NCI-H128 (cell line): Measurements from ENCODE around the gene MYLK2.

Experiments used
- DNase-seq: peaks from one replicate; lab custom pipeline; 2025; ENCODE audit not compliant: unreplicated experiment; lab: John Stamatoyannopoulos, UW

The MYLK2 gene

DNA sequence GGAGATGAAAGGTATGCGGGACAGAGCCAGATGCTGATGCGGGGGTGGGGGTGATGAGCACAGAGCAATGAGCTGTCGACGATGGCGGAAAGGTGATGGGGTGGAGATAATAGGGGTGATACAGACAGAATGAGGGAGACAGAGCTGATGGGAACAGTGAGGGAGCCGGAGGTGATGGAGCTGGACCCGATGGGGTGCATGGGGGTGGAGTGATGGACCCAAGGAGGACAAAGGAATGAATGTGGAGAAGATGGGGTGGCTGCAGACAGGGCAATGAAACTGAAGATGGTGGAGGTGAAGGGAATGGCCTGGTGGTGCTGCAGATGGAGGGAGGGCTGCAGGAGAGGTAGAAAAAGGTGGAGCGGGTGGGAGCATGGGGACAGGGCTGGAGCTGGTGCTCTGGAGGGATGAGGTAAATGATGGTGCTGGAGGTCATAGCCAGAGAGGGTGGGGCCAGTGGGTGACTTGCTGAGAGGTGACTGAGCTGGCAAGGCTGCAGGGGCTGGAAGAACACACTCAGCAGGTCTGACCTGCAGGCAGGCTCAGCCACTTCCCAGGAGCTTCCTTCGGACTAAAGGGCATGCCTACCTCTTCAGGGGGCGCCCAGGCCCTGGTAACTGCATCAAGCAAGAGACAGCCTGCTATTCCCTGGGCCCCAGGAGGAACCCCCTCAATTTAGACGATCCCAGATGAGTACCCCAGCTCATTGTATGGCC, 32.2 kb downstream of the MYLK2 start:
- no peak for DNase-seq

DNA sequence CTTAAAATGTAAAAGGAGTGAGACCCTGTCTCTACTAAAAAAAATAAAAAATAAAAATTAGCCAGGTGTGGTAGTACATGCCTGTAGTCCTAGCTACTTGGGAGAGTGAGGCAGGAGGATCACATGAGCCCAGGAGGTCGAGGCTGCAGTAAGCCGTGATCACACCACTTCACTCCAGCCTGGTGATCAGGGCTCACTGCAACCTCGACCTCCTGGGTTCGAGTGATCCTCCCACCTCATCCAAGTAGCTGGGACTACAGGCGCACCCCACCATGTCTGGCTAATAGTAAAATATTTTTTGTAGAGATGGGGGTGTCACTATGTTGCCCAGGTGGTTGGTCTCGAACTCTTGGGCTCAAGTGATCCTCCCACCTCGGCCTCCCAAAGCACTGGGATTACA, 34.3 kb downstream of the MYLK2 start:
- no peak for DNase-seq

DNA sequence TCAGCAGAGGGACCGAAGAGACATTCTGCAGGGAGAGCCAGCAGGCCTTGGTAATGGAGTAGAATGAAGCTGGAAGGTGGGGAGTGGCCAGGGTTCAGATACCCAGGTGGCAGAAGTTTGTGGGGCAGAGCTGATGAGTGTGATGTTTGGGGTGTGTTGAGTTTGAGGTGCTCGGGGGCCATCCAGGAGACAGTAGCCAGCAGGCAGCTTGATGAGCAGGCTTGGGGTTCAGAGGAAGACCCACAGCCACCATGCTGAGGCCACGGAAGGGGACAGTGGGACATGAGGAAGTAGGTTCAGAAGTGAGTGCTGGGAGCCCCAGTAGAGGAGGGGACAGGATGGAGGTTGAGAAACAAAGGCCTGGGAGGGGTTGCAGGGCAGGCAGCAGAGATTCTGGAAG, 37.4 kb downstream of the MYLK2 start:
- DNase-seq: no peak

DNA sequence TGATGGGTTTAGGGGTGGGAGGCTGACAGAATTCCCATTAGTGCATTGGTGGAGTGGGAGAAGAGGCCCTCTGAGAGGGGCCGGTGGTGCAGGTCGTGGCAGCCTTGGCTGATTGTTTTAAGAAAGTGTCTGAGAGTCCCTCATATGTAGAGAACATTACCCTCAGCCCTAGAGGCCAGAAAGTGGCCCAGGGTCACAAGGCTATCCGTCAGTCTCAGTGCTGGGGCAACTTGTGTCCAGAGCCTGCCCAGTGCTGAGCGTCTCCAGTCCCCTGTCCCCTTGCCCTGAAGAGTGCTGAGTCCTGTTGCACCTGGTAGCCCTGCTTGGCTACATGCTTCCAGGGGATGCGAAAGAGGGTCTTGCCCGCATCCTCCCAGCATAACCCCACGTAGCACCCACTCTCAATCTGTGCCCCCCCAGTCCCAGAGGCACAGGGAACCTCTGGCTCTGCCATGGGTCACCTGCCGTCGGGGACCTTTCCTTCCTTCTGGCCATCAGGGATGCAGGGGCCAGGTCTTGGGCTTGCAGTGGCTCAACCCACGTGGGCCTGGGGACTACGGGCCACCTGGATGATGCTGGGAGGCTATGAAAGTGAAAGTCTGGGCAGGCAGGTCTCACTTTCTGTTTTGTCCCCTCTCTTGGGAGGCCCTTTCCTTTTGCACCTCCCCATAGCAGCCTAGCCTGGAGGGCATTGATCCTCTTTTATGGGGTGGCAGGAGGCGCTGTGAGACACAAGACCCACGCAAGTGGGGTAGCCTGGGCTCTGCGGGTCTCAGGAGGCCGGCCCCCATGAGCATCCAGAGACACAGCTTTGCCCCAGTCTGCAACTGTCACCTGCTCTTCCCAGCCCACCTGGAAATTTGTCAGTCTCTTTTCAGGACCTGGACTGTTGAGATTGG, 39.0 kb downstream of the MYLK2 start:
- DNase-seq: no peak

DNA sequence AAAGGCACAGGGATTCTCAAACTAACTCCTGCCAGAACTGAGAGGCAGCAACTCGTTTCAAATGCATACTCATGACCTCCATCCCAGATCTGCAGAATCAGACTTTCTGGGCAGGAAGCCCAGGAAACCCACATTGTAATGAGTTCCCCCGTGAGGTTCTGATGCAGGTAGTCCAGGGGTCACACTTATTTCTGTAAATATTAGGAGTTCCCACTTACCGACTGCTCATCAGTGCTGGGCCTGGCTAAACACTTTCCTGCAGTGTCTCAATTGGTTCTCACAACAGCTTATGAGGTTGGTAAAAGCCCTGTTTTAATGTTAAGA, 39.6 kb downstream of the MYLK2 start:
- DNase-seq: no peak

DNA sequence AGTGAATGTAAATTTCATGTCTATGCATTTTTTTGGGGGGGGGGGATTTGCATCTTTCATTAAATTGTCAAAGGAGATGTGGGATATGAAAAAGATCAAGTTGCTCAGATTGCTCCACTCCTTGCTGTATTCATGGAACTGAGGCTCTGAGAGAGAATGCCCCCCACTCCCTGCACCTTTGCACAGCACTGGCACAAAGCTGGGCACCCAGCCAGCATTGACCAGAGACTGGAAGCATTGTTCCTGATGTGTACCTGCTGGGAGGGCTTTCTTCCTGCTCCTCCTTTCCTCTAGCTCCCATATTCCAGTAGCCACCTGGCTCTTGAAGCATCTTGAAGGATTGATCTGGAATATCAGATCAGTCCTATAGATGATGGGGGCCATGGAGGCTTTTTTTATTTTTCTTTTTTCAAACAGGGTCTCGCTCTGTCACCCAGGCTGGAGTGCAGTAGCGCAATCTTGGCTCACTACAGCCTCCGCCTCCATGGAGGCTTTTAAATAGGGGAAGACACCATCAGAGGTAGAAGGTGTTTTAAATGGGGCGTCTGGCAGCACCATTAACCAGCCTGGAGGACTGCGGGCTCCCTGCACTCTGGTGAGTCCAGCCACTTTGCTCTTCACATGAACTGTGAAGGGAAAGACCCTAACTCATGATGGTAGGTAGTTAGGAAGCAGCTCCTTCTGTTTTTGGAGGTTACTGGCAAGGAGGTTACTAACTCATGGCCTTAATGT, 40.3 kb downstream of the MYLK2 start:
- DNase-seq: no peak

DNA sequence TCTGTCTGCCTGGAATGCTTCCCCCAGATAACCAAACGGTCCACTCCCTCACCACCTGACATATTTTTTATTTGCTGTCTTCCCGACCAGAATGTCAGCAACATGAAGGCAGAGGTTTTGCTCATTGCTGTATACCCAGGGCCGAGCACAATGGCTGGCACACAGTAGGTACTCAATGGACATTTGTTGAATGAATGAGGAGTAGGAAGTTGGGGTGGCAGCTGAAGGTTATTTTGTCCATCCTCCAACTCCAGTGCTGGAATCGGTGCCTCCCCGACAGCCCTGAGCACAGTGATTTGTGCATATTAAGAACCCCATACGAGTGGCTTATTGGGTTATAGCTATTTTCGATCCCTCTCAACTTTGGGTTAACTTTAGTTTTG, 40.8 kb downstream of the MYLK2 start:
- no peak for DNase-seq

DNA sequence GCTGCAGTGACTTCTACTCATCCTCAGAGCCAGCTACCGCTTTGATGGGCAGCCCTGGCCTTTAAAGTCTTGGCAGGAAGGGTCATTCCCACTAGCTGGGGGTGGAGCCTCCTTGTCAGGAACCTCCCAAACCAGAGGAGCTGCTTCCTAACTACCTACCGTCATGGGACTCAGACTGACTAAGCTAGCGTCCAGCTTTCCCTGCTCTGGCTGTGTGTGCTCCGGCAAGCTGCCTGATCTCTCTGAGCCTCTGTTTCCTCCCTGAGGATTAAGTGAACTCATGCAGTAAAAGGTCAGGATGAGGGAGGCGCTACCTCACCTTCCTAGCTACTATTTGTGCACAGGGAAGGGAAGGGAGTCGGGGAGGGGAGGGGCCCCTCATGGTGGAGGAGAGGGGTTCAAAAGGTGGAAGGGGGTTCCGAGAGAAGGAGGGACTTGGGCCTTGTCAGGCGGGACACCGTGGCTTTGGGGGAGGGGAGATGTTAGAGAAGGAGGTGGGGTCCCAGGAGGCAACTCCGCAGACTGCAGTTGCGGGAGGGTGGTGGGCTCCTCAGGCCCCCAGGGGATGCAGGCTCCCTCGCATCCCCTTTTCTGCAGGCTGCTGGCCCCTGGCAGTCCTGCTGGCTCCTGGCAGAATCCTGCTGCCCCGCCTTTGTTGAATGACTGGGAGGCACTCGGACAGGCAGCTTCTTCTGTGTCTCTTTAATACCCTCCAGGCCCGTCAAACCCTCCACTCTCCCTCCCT, 41.4 kb downstream of the MYLK2 start:
- no peak for DNase-seq

DNA sequence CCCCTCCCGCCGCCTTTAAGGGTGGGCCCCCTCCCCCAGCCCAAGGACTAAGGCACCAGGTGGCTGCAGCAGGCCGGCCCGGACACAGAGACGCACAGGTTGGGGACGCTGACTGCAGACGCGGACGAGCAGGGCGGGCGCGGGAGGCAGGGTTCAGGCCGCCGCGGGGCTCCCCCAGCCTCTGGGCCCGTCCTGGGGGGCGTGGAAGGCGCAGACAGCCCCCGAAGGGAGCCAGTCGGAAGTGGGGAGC, 41.9 kb downstream of the MYLK2 start:
- no peak for DNase-seq

DNA sequence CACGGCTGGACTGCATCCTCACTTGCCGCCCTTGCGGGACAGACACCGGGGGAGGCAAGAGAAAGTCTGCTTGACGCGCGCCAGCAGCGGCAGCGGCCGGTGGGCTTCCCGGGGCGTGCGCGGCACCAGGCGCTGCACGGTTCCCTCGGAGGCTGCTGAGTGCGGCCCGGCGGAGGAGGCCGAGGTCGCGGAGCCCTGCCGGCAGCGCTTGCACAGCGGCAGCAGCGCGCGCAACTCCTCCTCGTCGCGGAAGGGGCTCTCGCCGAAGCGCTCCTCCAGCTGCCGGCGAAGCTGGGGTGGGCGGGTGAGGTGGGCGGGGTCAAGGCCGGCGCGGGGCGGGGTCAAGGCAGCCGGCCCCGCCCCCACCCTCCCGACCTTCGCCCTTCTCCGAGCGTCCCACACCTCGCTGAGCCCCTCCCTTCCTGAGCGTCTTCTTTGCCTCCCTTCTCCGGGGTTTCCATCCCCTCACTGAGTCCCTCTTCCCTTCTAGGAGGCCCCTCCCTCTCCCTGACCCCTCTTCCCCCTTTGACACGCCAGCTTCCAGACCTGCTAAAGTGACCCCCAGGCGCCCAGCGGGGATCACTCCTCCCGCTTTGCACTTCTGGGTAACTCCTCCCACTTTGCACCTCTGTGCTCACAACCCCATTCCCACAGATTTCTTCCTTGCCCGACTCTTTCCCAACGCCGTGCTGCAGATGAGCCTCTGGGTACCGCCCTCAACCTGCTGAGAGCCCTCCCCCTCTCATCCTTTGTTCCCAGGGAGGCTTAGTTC, 42.4 kb downstream of the MYLK2 start:
- peak; percentile 47 for DNase-seq

DNA sequence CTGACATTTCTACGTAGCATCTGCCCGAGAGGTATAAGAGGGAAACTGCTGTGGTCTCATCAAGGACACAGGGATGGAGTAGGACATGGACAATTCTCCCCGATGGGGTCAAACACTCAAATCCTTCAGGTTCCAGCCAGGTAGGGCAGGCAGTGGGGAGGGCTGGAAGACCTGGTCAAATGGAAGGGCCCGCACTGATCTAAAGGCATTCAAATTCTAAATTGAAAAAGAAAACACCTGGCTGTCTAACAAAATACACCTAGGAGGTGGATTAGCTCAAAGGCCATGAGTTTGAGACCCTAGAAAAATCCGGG, 43.0 kb downstream of the MYLK2 start:
- no peak for DNase-seq

DNA sequence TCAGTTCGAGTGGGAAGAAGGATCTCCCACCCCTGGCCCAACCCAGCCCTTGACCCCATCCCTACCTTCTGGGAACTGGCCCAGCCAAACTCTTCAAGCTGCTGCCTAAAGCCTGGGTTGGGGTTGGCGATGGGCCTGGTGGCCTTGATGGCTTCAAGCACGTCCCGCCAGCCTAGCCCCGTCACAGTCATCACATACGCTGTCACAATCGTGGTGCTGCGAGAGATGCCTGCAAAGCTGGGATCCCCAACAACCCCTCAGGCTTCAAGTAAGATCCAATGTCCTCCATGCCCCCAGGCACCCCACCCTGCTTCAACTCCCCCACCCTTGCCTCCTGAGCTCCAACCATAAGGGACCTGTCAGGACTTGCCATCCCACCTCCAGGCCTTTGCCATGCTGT, 43.4 kb downstream of the MYLK2 start:
- DNase-seq: no peak

DNA sequence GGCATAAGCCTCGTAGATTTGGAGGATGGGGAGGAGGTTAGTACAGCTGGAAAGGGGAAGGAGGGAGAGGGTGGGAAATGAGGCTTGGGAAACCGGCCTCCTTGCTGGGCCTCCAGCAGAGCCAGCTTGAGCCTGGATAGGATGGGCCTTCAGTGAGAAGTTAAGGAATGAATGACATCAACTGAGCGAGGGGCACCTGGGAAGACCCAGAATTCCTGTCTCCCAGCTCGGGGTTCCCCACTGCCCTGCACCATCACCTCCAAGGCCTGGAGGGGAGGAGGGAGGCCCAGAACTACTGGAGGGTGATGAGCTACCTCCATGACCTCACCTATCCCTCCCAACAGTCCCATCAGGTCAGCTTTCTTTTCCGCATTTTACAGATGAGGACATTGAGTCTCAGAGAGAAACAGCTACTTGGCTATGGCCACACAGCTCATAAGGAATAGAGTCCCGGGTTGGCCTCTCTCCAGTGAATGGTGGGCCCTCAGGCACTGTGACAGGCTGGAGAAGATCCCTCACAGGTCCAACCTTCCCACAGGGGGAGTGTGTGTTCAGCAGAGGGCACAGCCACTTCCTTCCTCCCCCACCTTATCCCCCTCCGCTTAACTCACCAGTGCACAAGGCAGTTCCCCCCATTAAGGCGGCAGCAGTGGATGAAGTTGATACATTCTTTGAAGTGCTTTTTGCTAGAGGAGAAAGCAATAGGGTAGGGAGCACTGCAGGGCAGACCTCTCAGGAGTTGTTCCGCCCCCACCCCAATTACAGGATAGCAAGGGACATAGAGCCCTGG, 44.3 kb downstream of the MYLK2 start:
- DNase-seq: no peak

DNA sequence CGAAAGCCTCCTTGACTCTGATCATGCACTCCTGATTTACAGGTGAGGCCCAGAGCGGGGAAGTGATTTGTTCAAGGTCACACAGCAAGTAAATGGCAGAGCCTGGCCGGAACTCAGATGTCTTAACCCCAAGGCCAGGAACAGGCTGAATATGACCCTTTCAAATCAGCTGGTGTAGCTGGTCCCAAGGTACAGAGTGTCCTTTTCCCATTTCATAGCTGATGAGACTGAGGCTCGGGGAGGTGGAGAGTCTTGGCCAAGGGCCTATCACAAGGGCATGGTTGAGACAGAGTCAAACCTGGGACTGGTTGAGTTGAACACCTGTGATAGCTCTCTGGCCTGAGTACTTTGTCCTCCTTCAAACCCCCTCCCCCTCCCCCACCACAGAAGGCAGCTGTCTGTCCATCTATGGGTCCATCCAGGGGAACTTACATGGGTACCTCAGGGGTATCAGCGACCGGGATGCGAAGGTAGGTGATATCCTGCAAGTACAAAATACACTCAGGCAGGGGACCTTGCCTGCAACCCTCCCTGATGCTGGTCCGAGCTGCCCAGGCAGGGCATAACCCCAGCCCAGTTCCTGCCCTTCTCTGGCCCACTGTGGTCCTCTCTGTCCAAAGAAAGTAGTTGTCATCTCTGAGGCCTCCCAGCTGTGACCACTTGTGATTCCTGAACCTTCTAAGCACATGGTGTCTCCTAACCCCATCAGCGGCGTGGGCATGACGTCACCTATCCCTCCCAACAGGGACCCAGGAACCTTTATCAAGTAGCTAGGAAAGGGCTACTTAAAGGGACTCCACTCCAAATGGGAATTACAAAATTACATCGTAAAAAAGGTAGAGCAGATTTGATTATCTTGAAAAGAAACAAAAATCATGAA, 45.6 kb downstream of the MYLK2 start:
- no peak for DNase-seq

DNA sequence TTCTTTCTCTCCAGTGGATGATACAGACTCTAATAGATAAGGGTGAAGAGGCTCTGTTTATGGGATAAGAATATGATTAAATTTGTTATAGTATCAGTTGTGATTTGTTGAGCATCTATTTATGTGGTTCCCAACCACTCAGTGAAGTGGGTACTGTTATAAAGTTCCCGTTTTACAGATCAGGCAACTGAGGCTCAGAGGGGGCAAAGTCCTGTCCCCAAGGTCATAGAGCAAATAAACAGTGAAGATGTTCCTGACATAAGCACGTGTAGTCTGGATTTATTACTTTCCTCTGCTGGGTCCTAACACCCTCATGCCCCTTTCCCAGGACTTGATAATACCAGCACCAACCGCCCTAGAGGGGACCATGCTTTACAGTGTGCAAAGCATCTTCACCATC, 47.1 kb downstream of the MYLK2 start:
- no peak for DNase-seq

DNA sequence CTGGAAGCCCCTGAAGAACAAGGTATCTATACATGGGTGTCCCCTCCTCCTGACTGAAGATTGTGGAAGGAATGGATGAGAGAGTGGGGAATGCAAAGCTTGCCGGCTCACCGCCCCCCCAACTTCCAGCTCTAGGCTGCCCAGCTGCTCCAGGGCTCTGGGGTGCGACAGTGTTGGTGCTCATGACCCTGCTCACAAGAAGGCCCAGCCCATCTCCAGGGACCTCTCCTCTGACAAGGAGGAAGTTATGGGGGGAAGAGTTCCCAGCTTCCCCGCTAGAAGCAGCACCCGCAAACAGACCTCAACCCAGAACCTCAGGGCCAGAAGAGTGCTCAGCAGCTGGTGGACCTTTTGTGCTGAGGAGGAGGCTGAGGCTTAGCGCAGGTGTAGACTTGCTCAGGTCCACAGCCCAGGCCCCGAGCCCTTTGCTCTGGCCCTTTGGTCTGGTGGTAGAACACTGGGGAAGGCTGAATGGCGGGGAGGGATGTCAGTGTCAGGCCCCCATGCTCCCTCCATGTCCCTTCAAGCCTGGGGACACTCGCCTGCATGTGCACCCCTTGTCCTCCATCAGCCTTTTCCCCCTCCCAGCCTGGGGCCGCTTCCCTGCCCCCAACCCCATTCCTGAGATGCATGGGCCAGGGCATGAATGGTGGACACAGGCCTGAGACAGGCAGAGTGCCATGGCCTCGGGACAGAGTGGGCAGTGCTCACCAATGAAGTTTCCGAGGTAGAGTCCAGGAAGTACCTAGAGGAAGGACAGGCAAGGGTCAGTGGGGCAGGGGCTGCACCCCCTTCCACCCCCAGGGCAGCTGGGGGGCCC, 49.9 kb downstream of the MYLK2 start:
- no peak for DNase-seq

DNA sequence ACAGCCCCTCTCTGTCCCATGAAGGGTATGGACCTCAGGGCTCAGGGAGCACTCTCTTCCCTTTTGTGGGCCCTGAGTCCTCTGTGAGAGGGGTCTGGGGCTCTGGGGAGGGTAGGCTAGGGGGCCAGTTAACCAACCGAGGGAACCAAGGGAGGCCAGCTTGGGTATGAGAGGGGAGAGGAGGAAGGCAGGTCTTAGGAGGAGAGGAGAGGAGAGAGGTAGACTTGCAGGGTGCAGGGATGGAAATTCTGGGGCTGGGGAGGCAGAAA, 50.5 kb downstream of the MYLK2 start:
- no peak for DNase-seq

DNA sequence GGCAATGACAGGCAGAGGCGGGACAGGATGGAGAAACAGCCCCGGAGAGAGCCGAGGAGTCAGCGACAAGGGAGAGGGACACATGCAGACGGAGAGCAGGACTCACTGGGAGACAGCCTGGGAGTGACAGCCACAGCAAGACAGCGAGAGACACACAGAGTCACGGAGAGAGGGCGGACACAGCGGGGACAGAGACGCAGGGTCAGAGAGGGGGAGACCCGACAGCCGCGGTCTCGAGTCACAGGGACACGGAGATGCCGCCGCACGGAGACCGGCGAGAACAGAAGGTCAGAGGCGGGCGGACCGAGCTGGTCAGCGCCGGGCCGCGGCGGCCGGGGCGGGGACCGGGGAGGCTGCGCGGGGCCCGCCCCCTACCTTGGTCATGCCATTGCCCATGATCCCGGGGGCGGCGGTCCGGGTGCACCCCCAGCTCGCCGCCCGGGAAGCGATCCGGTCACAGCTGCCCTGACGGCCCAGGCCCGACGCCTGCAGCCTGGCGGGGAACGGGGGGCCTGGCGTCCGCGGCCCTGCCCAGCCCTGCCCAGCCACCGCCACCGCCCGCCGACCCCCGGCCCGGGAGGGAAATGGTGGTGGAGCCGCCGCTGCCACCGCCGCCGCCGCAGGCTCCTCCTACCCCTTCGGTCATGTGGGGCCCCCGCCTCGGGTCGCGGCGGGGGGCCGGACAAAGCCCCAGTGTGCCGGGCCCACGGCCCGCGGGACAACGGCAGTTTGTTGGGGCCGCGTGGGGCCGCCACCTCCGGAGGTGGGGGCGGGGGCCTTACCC, 51.0 kb downstream of the MYLK2 start, which contains the start of the genes DUSP15 and TTLL9:
Gene DUSP15 (minus strand): TSS at position 586 of the 784 bp plus-strand sequence. CDS start 190 bp downstream, at position 396.
Gene TTLL9 (plus strand): TSS at position 693 of the 784 bp plus-strand sequence. CDS start 493 bp downstream, outside the sequence.
- no peak for DNase-seq
